Activated CD4-positive, CD25-positive, alpha-beta regulatory T cell treated with anti-CD3 and anti-CD28 coated beads, Interleukin-2, amount 50 U/mL, for 72 hours (primary cell): ENCODE data around the gene NDUFC2.
"Not testable (repeated sequence)": the region's sequence is repeated elsewhere in the genome, so short reads cannot be mapped to it uniquely, and the experiment has no call there.

Source experiments
- DNase-seq: peaks from one replicate; pipeline ENCODE4 v3.0.0; 2021

Gene NDUFC2

DNA sequence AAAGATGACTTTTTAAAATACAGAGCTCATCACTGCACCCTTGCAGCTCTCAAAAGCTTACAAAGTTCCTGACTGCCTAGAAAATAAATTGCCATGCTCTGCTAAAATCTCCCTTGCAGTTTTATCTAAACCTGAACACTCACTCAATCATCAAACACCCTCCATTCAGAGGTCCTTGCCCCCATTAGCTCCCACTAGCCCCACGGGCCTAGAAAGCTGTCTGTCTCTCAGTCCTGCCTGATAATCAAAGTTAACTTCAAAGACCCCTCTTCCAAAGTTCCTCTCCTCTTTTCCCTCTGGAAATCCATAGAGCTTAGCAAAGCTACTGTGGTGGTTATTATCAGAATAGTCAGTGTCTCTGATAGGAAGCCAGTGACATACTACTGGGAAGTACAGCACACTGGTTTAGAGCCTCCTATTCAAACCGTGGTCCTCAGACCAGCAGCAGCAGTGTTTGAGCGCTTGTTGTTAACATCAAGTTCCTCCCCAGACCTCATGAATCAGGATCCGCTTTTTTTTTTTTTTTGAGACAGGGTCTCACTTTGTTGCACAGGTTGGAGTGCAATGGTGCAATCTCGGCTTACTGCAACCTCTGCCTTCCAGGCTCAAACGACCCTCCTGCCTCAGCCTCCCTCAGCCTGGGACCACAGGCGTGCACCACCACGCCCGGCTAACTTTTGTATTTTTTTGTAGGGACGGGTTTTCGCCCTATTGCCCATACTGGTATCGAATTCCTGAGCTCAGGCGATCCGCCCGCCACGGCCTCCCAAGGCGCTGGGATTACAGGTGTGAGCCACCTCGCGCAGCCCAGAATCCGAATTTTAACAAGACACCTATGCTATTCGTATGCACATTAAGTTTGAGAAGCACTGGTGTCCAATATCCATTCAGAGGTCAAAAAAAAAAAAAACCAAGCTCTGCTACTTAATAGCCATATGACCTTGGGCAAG, 1.2 kb downstream of the NDUFC2 start:
- DNase-seq: no peak

GRCh38 chr11:78077592-78077991, 2.1 kb downstream of the NDUFC2 start:
- DNase-seq: not testable (repeated sequence)

DNA sequence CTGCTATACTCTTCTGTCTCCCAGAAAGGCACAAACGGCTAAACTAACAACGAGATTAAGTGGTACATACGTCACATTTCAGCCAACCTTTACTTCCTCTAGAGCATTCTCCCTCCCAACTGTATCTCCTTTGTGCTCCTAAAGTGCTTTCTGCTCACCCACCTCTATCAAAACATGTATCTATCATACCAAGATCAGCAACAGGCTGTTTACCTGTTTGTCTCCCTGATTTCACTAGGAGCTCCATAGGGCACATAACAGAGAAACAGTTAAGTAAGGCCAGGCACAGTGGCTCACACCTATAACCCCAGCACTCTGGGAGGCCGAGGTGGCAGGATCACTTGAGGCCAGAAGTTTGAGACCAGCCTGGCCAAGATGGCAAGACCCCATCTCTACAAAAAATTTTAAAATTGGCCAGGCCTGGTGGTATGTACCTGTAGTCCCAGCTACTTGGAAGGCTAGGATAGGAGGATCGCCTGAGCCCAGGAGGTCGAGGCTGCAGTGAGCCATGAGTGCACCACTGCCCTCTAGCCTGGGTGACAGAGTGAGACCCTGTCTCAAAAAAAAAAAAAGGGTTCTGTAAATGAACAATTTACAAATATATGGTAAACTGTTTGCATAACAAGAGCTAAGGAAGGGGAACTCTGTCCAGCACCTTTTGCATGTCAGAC, 2.8 kb downstream of the NDUFC2 start:
- DNase-seq: no peak

DNA sequence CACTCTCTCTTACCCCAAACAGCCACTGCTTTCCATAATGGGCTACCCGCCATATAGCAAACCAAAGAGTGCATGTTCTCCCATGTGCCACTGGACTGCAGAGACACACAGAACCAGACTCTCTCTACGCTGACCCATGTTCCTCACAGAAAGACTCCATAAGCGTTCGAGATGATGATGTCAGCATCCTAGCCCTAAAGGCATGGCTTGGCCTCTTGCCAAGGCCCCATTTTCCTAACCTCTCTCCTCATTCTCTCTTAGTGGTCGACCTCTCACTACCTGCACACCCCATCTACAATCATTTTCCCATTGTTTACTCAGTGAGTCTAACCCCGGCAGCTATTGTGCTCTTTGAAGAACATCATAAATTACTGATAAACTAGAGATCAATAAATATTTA, 4.9 kb downstream of the NDUFC2 start:
- DNase-seq: no peak

DNA sequence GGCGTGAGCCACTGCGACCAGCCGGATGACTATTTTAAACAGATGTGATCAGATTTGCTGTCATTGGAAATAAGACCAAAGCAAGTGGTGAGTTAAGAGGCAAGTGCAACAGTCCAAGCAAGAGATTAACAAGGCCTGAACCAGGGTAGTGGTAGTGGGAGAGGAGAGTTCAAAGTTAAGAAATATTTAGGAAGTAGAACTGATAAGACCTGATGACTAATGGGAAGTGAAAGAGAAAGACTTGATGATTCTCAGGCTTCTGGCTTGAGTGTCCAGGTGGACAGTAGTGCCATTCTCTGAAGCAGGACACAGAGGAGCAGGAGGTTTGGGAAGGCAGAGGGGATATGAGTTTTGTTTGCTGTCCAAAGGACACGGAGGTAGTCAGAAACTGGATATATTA, 7.2 kb downstream of the NDUFC2 start:
- DNase-seq: no peak

DNA sequence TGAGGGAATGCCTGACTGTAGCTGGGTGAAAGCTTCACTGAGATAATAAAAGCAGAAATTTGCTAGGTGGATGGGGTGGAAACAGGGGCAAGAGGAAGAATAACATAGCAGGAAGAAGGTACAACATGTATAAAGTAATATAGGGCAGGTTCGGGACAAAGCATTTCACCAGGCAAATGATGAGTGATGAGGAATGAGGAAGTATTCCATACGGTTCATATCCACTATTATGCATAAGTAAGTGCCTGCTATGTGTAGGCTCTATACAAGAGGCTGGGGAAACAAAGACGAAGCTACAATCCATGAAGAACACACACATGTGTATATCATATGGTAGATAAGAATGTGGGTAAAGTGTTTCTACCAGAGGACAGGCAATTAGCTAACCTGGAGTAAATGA, 7.9 kb downstream of the NDUFC2 start:
- no peak for DNase-seq

DNA sequence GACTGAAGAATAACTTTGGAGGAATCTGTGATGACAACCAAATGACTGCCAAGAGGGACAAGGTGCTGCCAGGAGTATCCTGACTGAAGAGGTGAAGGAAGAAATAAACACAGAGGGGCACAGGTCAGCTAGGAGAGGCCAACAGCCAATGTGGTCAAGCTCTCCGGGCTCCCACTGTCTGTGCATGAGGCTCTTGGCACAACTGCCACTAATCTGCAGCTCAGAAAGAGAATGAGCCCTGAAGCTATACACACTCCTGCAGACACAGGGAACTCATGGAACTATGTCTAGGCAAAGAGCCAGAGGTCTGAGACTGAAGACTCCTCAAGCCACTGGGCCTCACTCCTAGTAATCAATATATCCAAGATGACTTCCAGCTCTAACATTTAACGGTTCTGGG, 9.0 kb downstream of the NDUFC2 start:
- no peak for DNase-seq

GRCh38 chr11:78069465-78069864, 10.2 kb downstream of the NDUFC2 start:
- DNase-seq: no peak

GRCh38 chr11:78067704-78068103, 12.0 kb downstream of the NDUFC2 start:
- DNase-seq: no peak

DNA sequence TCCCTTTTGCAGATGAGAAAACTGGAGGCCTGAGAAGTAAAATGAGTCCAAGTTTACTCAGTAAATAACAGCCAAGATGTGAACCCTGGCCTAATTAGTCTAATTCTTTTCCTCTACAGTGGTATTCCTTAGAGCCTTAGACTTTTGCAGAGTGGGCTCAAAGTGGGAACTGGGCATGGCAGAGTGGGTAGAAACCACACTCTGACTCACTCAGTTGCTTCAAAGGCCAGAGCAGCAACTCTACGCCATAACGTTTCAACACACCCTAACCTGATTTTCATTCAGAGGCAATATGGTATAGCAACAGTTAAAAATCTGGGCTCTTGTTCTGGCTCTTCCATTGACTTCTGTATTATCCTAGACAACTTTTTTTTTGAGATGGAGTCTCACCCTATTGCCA, 13.2 kb downstream of the NDUFC2 start:
- no peak for DNase-seq

GRCh38 chr11:78065203-78065602, 14.5 kb downstream of the NDUFC2 start:
- no peak for DNase-seq

DNA sequence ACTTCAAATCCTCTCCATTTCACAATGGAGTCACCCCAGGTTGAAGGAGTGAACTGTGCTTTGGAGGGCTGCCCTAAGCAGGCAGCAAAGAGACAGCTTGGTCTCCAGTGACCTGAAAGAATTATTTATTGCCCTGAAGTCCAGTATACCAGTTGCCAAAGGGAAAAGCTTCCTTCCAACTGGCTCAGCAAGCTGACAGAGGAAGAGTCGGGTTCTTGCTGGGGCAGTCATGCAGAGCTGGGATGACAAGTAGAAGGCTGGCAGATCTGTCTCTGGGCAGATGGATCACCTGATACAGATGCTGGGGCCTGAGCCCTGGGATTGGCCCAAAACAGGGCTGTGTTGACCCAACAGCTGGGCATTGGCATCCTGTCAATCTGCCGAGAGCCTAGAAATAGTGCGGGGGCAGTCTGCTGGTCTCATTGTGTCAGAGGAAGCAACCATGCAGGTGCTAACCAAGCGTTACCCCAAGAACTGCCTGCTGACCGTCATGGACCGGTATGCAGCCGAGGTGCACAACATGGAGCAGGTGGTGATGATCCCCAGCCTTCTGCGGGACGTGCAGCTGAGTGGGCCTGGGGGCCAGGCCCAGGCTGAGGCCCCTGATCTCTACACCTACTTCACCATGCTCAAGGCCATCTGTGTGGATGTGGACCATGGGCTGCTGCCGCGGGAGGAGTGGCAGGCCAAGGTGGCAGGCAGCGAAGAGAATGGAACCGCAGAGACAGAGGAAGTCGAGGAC, 16.1 kb downstream of the NDUFC2 start, which contains the start of gene THRSP:
Gene THRSP, plus strand, starts transcription at position 422 of the 742 bp plus-strand sequence. Its CDS starts 21 bp downstream, at position 443.
- no peak for DNase-seq

DNA sequence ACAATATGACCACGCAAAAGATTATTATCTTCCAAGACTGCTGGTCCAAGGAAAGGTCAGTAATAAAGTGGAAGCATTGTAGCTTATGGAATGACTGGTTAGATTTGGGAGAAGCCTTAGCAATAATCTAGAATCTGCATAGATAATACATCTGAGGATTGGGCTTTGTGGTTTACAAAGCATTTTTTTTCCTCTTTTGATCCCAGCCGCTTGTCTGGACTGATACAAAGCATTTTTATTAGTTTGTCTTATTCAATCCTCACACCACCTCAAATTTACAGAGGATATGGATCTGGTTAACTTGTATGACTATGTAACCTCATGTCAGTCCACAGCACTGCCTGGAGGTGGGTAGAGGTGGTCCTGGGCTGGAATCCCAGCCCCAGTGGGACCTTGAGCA, 17.0 kb downstream of the NDUFC2 start:
- DNase-seq: no peak

GRCh38 chr11:78061921-78062311, 17.7 kb downstream of the NDUFC2 start:
- no peak for DNase-seq

DNA sequence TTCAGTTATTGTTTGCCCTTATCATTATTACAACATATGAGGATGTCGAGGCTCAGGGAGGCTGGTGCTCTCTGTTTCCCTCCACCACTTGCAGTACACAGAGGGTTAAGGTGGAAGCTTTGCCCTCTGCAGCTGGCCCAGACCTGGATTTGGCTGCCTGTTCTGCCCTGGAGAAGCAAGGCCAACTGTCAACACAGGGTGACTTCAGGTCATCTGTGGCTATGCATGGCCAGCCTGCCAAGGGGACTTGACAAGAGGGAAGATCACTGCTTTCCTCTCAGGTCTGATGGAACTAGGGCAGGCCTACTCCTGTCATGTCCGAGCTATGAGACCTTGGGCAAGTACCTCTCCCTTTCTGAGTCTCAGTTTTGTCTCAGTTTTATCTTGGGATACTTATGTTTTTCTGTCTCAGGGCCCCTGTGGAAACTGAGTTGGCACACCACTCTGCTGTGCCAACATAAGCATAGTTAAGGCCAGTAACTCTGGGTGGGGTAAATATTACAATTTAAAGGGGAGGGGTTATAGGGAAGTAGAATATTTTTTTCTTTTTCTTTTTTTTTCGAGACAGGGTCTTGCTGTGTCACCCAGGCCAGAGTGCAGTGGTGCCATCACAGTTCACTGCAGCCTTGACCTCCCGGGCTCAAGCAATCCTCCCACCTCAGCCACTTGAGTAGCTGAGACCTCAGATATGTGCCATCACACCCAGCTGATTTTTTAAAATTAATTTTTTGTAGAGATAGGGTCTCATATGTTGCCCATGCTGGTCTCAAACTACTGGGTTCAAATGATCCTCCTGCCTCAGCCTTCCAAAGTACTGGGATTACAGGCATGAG, 18.4 kb downstream of the NDUFC2 start:
- DNase-seq: no peak

DNA sequence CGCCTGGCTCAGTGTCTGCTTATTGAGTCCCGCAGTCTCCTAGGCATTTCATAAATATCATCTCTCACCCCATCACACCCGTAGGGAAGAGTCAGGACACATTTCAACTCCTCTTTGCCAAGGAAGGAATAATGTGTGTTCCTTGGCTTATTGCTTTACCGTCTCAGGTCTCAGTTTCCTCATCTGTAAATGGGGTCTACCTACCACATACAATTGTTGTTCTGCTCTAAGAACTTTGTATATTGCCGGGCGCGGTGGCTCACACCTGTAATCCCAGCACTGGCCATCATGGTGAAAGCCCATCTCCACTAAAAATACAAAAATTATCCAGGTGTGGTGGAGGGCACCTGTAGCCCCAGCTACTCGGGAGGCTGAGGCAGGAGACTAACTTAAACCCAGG, 19.1 kb downstream of the NDUFC2 start:
- DNase-seq: no peak

DNA sequence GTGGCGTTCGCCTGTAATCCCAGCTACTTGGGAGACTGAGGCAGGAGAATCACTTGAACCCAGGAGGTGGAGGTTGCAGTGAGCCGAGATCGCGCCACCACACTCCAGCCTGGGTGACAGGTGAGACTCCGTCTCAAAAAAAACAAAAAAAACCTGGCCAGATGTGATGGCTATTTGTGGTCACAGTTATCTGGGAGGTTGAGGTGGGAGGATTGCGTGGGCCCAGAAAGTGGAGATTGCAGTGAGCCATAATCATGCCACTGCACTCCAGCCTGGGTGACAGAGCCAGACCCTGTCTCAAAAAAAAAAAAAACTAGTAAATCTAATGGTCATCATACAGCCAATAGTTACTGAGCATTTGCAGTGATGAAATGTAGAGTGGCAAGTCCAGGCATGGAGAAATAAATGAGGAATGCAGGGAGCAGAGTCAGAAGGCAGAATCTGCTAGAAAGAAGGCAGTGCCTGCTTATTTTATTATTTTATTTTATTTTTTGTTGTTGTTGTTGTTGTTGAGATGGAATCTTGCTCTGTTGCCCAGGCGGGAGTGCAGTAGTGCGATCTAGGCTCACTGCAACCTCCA, 19.8 kb downstream of the NDUFC2 start:
- not testable (repeated sequence) for DNase-seq

- no peak for DNase-seq
These were observed 22.1 kb downstream of the NDUFC2 start for GRCh38 chr11:78057462-78058055.

DNA sequence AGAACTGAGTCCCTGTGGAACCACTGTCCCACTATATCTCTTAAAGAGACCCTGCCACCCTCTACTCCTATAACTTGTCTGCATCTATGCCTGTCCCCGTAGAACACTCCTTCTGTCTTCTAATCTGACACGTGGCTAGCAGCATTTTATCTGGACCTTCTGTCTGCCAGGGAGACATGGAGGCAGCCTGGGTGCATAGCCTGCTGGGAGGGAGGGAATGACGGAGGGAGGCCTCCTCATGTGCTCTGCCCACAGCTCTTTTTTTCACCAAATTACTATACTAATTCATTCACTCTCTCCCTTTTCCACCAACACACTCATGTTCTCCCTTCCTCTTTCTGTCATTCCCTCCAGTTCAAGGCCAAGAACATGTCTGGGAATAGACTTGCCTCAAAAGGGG, 23.6 kb downstream of the NDUFC2 start:
- no peak for DNase-seq

GRCh38 chr11:78054971-78055370, 24.7 kb downstream of the NDUFC2 start:
- no peak for DNase-seq

- DNase-seq: no peak
These were observed 28.5 kb downstream of the NDUFC2 start for GRCh38 chr11:78050964-78051831.
